CD4-positive, alpha-beta T cell treated with Interleukin-17A for 1 hour (primary cell): ENCODE data around the gene CCNF.
A peak's percentile ranks its signal among the peaks of the same experiment; 100 is the strongest.
"Not testable (repeated sequence)": the region's sequence is repeated elsewhere in the genome, so short reads cannot be mapped to it uniquely, and the experiment has no call there.

ENCODE experiments used
- DNase-seq: peaks from one replicate; pipeline ENCODE4 v3.0.0-alpha.2; 2020

CCNF gene

GRCh38 chr16:2472885-2473445 is 43.7 kb downstream of the CCNF start:
- DNase-seq, result no peak

DNA sequence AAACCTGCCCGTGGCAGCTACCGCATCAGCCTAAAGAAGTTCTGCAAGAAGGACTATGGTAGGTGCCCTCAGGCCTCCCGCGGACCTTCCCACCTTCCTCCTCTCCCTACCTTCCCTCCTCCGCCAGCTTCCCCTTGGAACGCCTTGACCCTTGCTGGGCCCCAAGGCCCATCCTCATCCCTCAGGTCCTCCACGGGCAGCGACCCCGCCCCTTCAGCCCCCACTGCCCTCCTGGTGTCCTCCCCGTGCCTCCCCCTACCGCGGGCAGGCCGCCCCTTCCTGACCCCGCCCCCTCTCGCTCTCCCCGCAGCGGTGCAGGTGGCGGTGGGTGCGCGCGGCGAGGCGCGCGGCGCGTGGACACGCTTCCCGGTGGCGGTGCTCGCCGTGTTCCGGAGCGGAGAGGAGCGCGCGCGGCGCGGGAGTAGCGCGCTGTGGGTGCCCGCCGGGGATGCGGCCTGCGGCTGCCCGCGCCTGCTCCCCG is 44.2 kb downstream of the CCNF start:
- DNase-seq, result peak; percentile 38

DNA sequence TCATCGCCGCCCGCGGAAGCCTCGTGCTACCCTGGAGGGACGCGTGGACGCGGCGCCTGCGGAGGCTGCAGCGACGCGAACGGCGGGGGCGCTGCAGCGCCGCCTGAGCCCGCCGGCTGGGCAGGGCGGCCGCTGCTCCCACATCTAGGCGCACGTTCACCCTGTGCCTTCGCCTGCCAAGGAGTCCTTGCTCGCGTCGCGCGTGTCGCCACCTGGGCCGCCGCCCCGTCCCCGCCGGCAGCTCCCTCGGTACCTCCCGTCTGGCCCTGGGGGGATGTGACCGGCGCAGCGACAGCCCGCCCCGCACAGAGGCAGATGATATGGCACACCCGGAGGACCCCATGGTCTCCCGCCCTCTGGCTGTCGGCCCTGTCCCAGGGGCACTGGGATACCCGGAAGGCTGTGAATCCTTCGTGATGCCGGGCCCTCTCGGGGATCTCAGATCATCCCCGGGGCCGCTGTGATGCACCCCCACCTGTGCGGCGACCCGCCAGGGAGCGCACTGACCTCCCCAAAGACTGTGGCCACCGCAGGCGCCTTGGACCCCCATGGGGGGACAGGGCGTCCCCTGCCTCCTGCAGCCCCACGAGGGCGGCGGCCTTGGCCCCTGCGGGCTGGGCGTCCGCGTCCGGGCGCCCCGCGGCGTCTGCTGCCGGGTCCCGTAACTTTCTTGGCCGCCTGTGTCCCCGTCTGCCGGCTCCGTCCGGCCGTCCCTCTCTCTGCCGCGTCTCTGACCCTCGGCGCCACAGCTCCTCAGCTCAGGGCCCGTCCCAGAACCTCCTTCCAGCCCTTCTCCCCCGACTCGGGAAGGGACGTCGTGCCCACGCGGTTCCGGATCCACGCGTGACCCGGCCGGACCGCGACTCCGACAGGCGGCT is 45.0 kb downstream of the CCNF start:
- peak; percentile 63 for DNase-seq

- DNase-seq, result peak; percentile 85
These were observed 45.7 kb downstream of the CCNF start, which contains the start of gene TBC1D24 for GRCh38 chr16:2474877-2475412. Gene TBC1D24, plus strand, starts transcription at chr16:2475127. Its CDS starts 21,022 bp downstream, at chr16:2496149.

GRCh38 chr16:2475413-2476344 is 46.4 kb downstream of the CCNF start:
- peak; percentile 28 for DNase-seq

- DNase-seq, result no peak
These were observed 47.1 kb downstream of the CCNF start for GRCh38 chr16:2476345-2476720.

GRCh38 chr16:2476741-2477140 is 47.5 kb downstream of the CCNF start:
- DNase-seq, result no peak

DNA sequence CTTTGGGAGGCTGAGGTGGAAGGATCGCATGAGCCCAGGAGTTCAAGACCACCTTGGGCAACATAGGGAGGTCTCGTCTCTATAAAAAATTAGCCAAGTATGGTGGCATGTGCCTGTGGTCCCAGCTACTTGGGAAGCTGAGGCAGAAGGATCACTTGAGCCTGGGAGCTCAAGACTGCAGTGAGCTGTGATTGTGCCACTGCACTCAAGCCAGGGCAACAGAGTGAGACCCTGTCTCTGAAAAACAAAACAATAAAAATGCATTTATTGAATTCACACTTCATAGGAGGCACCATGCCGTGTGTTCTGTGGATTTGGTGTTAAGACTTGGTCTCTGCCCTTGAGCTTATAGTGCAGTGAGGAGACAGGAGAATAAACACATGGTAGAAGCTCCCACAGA is 48.1 kb downstream of the CCNF start:
- DNase-seq, result no peak

DNA sequence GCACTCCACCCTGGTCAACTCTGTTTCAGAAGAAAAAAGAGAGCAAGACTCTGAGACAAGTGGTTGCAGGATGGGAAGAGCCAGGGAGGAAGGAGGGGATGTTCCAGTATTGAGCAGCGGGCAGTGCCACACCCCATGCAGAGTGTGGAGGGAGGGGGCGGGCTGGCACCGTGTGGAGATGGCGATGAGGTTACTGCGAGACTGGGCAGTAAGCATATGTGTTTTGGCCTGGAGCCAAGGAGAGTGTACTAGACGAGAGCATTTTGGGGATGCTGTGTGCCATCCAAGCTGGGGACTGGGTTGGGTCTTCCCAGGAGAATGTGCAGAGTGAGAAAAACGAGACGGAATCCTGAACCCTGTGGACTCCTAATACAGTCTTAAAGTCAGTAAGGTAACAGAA is 49.0 kb downstream of the CCNF start:
- DNase-seq, result no peak

GRCh38 chr16:2479996-2480395 is 50.7 kb downstream of the CCNF start:
- not testable (repeated sequence) for DNase-seq

- DNase-seq, result no peak
These were observed 51.7 kb downstream of the CCNF start for GRCh38 chr16:2480948-2481347.

DNA sequence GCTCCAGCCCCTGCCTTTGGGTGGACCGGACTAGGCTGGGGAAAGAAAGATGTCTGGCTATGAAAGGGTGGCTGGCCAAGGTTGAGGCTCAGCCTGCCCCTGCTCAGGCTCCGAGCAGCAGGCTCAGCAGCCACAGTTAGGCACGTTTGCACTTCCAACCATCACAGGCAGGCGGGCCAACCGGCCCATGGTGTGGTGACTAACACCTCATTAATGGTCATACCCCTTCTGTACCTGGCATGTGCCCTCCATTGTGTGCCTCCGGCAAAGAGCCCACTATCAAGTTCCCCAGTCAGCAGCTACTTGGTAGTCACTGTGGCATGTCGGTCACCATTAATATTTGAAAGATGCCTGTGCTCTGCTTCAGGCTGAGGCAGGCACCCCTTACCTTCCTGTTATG is 52.4 kb downstream of the CCNF start:
- no peak for DNase-seq

DNA sequence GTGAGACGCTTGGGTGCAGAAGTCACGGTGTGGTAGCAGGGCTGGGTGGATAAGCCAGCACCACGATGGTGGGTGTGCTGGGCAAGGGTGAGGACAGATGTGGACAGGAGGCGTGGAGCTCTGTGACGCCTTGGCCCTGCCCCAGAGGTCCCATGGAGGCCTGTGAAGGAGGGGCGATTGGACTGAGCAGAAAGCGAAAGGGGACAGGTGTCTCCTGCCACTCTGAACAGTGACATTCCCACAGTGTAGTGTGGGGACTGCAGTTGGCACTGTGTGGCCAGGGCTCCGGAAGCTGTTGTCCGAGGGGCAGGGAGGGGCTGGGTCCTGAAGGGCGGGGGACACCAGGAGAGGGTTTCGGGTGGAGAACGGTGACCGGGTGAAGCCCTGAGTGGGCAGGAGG is 53.0 kb downstream of the CCNF start:
- no peak for DNase-seq

DNA sequence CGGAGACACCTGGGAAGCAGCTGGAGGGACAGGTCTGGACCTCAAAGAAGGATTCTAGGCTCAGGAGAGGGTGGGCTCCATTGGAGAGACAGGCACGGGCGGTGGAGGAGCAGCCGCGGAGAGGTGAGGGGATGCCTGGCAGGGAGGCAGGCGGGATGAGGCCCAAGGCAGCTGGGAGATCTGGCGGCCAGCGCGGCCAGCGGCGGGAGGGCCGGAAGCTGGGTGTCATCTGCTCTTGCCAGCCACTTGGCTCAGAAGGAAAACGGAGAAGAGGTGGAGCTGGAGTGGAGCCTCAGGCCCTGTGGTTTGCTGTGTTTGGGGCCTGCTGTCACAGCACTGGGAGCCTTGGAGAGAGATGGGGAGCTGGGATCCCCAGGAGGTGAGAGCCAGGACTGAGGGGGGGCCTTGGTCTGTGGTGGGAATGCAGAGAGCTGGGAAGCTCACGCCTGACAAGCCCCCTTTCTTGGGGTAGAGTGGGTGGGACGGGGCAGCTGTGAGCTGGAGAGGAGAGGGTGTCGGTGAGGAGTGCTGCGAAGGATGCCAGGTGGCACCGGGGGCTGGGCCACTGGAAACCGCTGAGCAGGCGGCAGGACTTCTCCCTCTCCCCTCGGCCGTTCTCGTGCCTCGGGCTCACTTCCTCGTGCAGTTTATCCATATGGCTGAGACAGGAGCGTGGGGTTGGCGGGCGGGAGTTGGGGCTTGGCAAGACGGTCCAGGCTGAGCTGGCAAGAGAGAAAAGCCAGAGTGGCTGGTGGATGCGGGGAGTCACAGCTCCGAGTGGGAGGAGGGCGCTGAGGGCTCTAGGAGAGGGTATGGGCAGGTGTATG is 53.7 kb downstream of the CCNF start:
- no peak for DNase-seq

GRCh38 chr16:2483939-2484897 is 55.0 kb downstream of the CCNF start:
- no peak for DNase-seq

GRCh38 chr16:2484898-2485508 is 55.8 kb downstream of the CCNF start:
- DNase-seq, result no peak

GRCh38 chr16:2485811-2486507 is 56.7 kb downstream of the CCNF start:
- no peak for DNase-seq

DNA sequence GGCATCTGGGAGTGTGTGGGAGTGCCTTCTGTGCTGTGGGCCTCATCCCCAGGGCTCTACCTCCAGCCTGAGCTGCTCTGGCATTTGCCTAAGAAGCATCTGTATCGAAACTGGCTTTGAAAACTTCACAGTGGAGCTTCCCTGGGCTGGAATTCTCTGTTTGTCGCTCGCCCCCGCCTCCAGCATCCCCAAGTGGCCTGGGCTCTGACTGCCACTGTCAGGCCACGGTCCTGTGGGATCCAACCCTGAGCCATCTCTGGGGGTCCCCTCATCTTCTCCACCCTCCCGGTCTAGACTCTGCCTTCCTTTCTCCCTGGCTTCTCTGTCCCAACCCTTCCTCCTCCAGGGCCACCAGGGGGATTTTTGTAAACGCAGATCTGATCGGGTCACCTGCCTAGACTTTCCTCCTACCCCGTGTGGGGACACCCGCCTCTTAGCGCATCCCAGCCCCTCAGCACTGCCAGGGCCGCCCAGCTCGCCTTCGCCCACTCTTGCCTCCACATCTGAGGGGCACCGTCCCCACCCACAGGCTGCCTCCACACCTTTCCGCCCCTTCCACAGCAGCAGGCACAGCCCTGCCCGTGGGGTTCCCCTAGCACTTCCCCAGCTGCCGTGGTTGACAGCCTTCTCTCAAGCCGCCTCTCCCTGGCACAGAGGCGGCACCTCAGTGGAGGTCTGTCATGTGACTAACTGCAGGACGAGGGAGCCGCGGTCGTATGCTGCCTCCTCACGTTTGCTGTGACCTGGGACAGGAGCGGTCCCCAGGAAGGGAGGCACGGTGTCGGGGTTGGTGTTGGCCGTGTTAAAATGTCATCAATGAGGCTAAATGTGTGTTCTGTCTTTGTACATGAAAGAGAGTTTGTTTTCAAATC is 57.6 kb downstream of the CCNF start:
- peak; percentile 89 for DNase-seq

DNA sequence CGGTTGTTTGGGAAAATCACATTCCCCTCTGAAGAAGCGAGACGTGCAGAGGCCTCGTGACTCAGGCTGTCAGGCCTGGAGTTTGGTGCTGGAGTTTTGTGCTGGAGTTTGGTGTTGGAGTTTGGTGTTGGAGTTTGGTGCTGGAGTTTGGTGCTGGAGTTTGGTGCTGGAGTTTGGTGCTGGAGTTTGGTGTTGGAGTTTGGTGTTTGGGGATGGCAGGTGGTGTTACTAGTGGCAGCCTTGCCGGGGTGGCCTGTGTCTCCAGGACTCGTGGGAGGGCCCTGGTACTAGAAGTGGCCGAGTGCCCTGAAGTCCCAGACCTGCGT is 58.2 kb downstream of the CCNF start:
- DNase-seq, result no peak
